NCI-H460 (cell line): Measurements from ENCODE around the gene CYLC2. TPM values are rescaled to one million over a fixed set of nuclear protein-coding genes. Genes with fewer than 3 reads are reported as not detected.

Experiments
- DNase-seq: peaks from one replicate; pipeline ENCODE4 v3.0.0-alpha.2; 2016; ENCODE audit warnings: low read depth; ENCODE audit errors: extremely low read depth
- polyA plus RNA-seq: library from polyadenylated mRNA; depleted of rRNA; stranded (reverse); fragments of >200 nt; gene quantifications from 2 replicates; pipeline ENCODE4 v1.2.3, GENCODE V29; 2014; cell fraction: nucleus; rRNA removed
- small RNA-seq, 2 experiments: library from RNA; depleted of rRNA; stranded (forward); fragments of <200 nt; gene quantifications; one replicate each; pipeline ENCODE3, GENCODE V24; 2014
- total RNA-seq: library from RNA; depleted of rRNA; stranded (reverse); fragments of >200 nt; shearing (Covaris generic); gene quantifications from 2 replicates; pipeline ENCODE4 v1.2.3, GENCODE V29; 2014; rRNA removed

Gene CYLC2
- total RNA-seq, result not detected in 2 replicates
- polyA plus RNA-seq, result not detected in 2 replicates

GRCh38 chr9:102995033-102995432 lies at the start of gene CYLC2:
Gene CYLC2, plus strand, starts transcription at chr9:102995333. Its CDS starts 48 bp downstream, at chr9:102995381.
- DNase-seq, result no peak

- no peak for DNase-seq
These were observed 44.8 kb upstream of the CYLC2 start for GRCh38 chr9:102950346-102950745.

- no peak for DNase-seq
These were observed 28.1 kb upstream of the CYLC2 start for GRCh38 chr9:102966999-102967398.

GRCh38 chr9:102967979-102968378 lies 27.2 kb upstream of the CYLC2 start:
- no peak for DNase-seq

- DNase-seq, result no peak
These were observed 22.4 kb upstream of the CYLC2 start for GRCh38 chr9:102972780-102973179.

GRCh38 chr9:102974530-102974929 lies 20.6 kb upstream of the CYLC2 start:
- no peak for DNase-seq

- DNase-seq, result no peak
These were observed 19.9 kb upstream of the CYLC2 start for GRCh38 chr9:102975251-102975650.

GRCh38 chr9:102985162-102985895 lies 9.8 kb upstream of the CYLC2 start:
- DNase-seq, result no peak

- DNase-seq, result no peak
These were observed 8.7 kb upstream of the CYLC2 start for GRCh38 chr9:102986425-102986824.

GRCh38 chr9:103003689-103004088 lies 8.6 kb downstream of the CYLC2 start:
- DNase-seq, result no peak

- no peak for DNase-seq
These were observed 19.1 kb downstream of the CYLC2 start for GRCh38 chr9:103014242-103014641.

GRCh38 chr9:103025796-103026195 lies 30.7 kb downstream of the CYLC2 start:
- no peak for DNase-seq

GRCh38 chr9:103037508-103038477 lies 42.7 kb downstream of the CYLC2 start:
- DNase-seq, result peak; percentile 15

GRCh38 chr9:103041961-103042360 lies 46.8 kb downstream of the CYLC2 start:
- DNase-seq, result no peak

Small RNA genes lying within 50 kb of the gene (small RNA-seq; reads per million reads assigned to genes)
- 0 reads per million in 2 experiments for gene AL589823.1
